SK-N-SH treated with all-trans-retinoic acid at 6 μM for 48 hours (cell line): ENCODE measurements around the gene FAM110A.

Experiments
- ATAC-seq: fragments of 200-7000 bp; cut with Tn5 transposase; 3 replicates; pipeline ENCODE4 v1.9.1; 2020; ENCODE audit warnings: mild to moderate bottlenecking, moderate library complexity
- ARNTL ChIP-seq: fragments of 450-650 bp; formaldehyde crosslinking; IDR thresholded peaks from 2 replicates; pipeline ENCODE4 v1.5.0; 2020; ENCODE audit warnings: low read depth, mild to moderate bottlenecking, moderate library complexity, borderline replicate concordance
- ESRRG ChIP-seq: fragments of 250-450 bp; sonication (Bioruptor Pico); IDR thresholded peaks from 2 replicates; pipeline ENCODE4 v1.6.1; 2021; ENCODE audit warnings: mild to moderate bottlenecking
- OSR1 ChIP-seq: fragments of 250-450 bp; sonication (Bioruptor Pico); IDR thresholded peaks from 2 replicates; pipeline ENCODE4 v1.8.0; 2022; ENCODE audit warnings: moderate library complexity, mild to moderate bottlenecking, inconsistent platforms
- PPARA ChIP-seq: fragments of 250-450 bp; sonication (Bioruptor Pico); IDR thresholded peaks from 2 replicates; pipeline ENCODE4 v1.5.0; 2020; ENCODE audit warnings: mild to moderate bottlenecking, borderline replicate concordance
- RARB ChIP-seq: fragments of 250-450 bp; sonication (Bioruptor Pico); IDR thresholded peaks from 2 replicates; pipeline ENCODE4 v1.8.0; 2021; ENCODE audit warnings: mild to moderate bottlenecking, moderate library complexity
- SNAI2 ChIP-seq: fragments of 250-450 bp; sonication (Bioruptor Pico); IDR thresholded peaks from 2 replicates; pipeline ENCODE4 v1.5.0; 2020; ENCODE audit warnings: mild to moderate bottlenecking, moderate library complexity
- TCF4 ChIP-seq: fragments of 250-450 bp; sonication (Bioruptor Pico); IDR thresholded peaks from 2 replicates; pipeline ENCODE4 v1.8.0; 2021; ENCODE audit warnings: mild to moderate bottlenecking, moderate library complexity, borderline replicate concordance
- TOX ChIP-seq: fragments of 250-450 bp; sonication (Bioruptor Pico); IDR thresholded peaks from 2 replicates; pipeline ENCODE4 v1.8.0; 2021; ENCODE audit warnings: mild to moderate bottlenecking, moderate library complexity, borderline replicate concordance
- ZC3H10 ChIP-seq: fragments of 250-450 bp; sonication (Bioruptor Pico); IDR thresholded peaks from 2 replicates; pipeline ENCODE4 v1.5.1; 2021; ENCODE audit warnings: mild to moderate bottlenecking, moderate library complexity
- ZFP3 ChIP-seq: fragments of 250-450 bp; sonication (Bioruptor Pico); IDR thresholded peaks from 2 replicates; pipeline ENCODE4 v1.5.0; 2020; ENCODE audit warnings: mild to moderate bottlenecking, moderate library complexity
- ZNF565 ChIP-seq: fragments of 450-650 bp; formaldehyde crosslinking; conservative IDR thresholded peaks from 2 replicates; pipeline ENCODE4 v1.5.0; 2020; ENCODE audit warnings: low read depth, mild to moderate bottlenecking, moderate library complexity
- ZNF70 ChIP-seq: fragments of 450-650 bp; formaldehyde crosslinking; IDR thresholded peaks from 2 replicates; pipeline ENCODE4 v1.5.0; 2020; ENCODE audit warnings: mild to moderate bottlenecking, moderate library complexity
- ZNF8 ChIP-seq: fragments of 450-650 bp; formaldehyde crosslinking; IDR thresholded peaks from 2 replicates; pipeline ENCODE4 v1.5.0; 2020; ENCODE audit warnings: mild to moderate bottlenecking, moderate library complexity
- TF ChIP-seq, protein P1 (sequence below): fragments of 250-450 bp; sonication (Bioruptor Pico); IDR thresholded peaks from 2 replicates; pipeline ENCODE4 v1.5.1; 2021; ENCODE audit warnings: mild to moderate bottlenecking, moderate library complexity
- TF ChIP-seq, protein P2 (sequence below): fragments of 250-450 bp; sonication (Bioruptor Pico); IDR thresholded peaks from 2 replicates; pipeline ENCODE4 v1.5.1; 2020; ENCODE audit warnings: low read depth, mild to moderate bottlenecking, moderate library complexity
- TF ChIP-seq, protein P3 (sequence below): fragments of 250-450 bp; sonication (Bioruptor Pico); IDR thresholded peaks from 2 replicates; pipeline ENCODE4 v1.5.0; 2020; ENCODE audit warnings: mild to moderate bottlenecking, moderate library complexity
- TF ChIP-seq, protein P4 (sequence below): fragments of 250-450 bp; sonication (Bioruptor Pico); IDR thresholded peaks from 2 replicates; pipeline ENCODE4 v1.8.0; 2021; ENCODE audit warnings: low read depth, mild to moderate bottlenecking, moderate library complexity, borderline replicate concordance
- TF ChIP-seq, protein P5 (sequence below): fragments of 250-450 bp; sonication (Bioruptor Pico); IDR thresholded peaks from 2 replicates; pipeline ENCODE4 v1.8.0; 2020; ENCODE audit warnings: mild to moderate bottlenecking, moderate library complexity, borderline replicate concordance

The FAM110A gene

DNA sequence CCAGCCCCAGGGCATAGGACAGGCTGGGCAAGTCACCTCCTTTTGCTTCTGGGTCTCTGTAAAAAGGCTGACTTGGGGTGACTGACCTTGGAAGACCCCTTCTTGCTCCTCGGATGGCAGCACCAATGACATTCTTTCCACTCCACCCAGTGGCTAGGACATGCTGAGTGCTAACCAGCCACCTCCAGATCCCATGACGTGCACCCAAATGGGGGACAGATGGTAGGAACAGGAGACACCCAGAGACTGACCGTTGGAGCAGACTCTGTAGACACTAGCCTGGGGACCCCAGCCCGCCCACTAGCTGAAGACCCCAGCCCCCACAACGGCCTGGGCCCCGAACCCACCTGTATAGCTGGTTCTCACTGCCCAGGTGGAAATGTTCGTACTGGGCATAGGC is 44.3 kb downstream of the FAM110A start (continued):
- TF ChIP-seq SNAI2 (CRISPR knock-in tag) = no peak
- TF ChIP-seq ARNTL (CRISPR knock-in tag) = no peak
- TF ChIP-seq, protein P1, sequence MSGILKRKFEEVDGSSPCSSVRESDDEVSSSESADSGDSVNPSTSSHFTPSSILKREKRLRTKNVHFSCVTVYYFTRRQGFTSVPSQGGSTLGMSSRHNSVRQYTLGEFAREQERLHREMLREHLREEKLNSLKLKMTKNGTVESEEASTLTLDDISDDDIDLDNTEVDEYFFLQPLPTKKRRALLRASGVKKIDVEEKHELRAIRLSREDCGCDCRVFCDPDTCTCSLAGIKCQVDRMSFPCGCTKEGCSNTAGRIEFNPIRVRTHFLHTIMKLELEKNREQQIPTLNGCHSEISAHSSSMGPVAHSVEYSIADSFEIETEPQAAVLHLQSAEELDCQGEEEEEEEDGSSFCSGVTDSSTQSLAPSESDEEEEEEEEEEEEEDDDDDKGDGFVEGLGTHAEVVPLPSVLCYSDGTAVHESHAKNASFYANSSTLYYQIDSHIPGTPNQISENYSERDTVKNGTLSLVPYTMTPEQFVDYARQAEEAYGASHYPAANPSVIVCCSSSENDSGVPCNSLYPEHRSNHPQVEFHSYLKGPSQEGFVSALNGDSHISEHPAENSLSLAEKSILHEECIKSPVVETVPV (CRISPR knock-in tag) = no peak
- no peak for TF ChIP-seq RARB (CRISPR knock-in tag)
- no peak for TF ChIP-seq OSR1 (CRISPR knock-in tag)
- TF ChIP-seq, protein P2, sequence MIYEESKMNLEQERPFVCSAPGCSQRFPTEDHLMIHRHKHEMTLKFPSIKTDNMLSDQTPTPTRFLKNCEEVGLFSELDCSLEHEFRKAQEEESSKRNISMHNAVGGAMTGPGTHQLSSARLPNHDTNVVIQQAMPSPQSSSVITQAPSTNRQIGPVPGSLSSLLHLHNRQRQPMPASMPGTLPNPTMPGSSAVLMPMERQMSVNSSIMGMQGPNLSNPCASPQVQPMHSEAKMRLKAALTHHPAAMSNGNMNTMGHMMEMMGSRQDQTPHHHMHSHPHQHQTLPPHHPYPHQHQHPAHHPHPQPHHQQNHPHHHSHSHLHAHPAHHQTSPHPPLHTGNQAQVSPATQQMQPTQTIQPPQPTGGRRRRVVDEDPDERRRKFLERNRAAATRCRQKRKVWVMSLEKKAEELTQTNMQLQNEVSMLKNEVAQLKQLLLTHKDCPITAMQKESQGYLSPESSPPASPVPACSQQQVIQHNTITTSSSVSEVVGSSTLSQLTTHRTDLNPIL = no peak
- TF ChIP-seq ZNF565 = no peak
- TF ChIP-seq TCF4 (CRISPR knock-in tag) = no peak

DNA sequence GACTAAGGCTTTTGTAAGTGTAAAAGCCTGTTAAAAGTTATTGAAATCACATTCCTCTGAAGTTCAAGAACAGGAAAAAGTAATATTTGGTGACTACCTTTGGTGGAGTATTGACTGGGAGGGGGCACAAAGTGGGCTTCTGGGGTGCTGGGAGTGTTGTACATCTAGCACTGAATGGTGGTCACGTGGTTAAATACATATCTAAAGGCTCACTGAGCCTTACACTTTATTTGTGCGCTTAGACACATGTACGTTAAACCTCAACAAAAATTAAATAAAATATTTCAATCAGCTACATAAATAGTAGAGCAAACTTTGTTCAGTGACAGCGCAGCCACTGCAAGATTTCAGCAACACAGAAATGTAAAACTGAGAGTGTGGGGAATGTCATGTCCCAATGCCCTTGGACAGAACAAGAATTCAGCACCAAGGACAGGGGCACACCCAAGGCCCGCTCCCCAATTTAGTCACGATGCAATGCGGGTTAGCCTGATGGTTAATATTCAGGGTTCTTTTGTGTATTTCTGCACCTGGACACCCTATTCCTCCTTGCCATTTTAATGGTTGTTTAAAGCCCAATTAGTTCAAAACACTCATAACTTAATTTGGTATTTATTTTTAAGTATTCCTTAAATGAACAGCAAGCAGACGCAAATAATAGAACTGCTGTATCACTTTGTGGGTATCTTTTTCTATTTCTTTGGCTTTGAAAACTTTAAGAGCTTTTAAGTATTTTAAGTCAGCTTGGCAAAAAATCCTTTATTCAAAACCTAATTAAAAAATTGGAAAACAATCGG is 45.2 kb downstream of the FAM110A start:
- no peak for TF ChIP-seq RARB (CRISPR knock-in tag)
- TF ChIP-seq ZFP3 (CRISPR knock-in tag) = no peak
- TF ChIP-seq, protein P3, sequence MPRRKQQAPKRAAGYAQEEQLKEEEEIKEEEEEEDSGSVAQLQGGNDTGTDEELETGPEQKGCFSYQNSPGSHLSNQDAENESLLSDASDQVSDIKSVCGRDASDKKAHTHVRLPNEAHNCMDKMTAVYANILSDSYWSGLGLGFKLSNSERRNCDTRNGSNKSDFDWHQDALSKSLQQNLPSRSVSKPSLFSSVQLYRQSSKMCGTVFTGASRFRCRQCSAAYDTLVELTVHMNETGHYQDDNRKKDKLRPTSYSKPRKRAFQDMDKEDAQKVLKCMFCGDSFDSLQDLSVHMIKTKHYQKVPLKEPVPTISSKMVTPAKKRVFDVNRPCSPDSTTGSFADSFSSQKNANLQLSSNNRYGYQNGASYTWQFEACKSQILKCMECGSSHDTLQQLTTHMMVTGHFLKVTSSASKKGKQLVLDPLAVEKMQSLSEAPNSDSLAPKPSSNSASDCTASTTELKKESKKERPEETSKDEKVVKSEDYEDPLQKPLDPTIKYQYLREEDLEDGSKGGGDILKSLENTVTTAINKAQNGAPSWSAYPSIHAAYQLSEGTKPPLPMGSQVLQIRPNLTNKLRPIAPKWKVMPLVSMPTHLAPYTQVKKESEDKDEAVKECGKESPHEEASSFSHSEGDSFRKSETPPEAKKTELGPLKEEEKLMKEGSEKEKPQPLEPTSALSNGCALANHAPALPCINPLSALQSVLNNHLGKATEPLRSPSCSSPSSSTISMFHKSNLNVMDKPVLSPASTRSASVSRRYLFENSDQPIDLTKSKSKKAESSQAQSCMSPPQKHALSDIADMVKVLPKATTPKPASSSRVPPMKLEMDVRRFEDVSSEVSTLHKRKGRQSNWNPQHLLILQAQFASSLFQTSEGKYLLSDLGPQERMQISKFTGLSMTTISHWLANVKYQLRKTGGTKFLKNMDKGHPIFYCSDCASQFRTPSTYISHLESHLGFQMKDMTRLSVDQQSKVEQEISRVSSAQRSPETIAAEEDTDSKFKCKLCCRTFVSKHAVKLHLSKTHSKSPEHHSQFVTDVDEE (CRISPR knock-in tag) = no peak
- TF ChIP-seq, protein P4, sequence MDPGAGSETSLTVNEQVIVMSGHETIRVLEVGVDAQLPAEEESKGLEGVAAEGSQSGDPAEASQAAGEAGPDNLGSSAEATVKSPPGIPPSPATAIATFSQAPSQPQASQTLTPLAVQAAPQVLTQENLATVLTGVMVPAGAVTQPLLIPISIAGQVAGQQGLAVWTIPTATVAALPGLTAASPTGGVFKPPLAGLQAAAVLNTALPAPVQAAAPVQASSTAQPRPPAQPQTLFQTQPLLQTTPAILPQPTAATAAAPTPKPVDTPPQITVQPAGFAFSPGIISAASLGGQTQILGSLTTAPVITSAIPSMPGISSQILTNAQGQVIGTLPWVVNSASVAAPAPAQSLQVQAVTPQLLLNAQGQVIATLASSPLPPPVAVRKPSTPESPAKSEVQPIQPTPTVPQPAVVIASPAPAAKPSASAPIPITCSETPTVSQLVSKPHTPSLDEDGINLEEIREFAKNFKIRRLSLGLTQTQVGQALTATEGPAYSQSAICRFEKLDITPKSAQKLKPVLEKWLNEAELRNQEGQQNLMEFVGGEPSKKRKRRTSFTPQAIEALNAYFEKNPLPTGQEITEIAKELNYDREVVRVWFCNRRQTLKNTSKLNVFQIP = no peak
- no peak for TF ChIP-seq ESRRG (CRISPR knock-in tag)
- TF ChIP-seq ZC3H10 (CRISPR knock-in tag) = no peak
- TF ChIP-seq, protein P5, sequence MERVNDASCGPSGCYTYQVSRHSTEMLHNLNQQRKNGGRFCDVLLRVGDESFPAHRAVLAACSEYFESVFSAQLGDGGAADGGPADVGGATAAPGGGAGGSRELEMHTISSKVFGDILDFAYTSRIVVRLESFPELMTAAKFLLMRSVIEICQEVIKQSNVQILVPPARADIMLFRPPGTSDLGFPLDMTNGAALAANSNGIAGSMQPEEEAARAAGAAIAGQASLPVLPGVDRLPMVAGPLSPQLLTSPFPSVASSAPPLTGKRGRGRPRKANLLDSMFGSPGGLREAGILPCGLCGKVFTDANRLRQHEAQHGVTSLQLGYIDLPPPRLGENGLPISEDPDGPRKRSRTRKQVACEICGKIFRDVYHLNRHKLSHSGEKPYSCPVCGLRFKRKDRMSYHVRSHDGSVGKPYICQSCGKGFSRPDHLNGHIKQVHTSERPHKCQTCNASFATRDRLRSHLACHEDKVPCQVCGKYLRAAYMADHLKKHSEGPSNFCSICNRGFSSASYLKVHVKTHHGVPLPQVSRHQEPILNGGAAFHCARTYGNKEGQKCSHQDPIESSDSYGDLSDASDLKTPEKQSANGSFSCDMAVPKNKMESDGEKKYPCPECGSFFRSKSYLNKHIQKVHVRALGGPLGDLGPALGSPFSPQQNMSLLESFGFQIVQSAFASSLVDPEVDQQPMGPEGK (CRISPR knock-in tag) = no peak
- no peak for TF ChIP-seq PPARA (CRISPR knock-in tag)
- ATAC-seq = no peak

DNA sequence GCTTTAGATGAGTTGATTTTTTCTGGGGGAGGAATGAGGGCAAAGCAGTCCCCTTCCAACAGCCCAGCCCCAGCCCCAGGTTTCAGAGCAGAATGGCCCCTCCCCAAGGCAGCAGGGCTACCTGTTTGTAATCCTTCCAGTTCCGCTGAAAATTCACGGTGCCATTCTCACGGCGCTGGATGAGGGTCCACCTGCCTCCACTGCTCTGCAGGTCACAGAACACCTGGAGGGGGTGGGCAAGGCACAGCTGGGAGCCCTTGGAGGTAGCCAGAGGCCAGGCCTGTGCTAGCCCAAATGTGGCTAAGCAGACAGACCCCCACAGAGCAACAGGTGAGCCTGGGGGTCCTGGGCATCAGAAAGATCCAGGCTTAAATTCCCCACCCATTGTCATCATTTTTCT is 46.1 kb downstream of the FAM110A start:
- TF ChIP-seq ZNF8 (CRISPR knock-in tag) = no peak
- no peak for TF ChIP-seq ZNF565
- no peak for ATAC-seq

DNA sequence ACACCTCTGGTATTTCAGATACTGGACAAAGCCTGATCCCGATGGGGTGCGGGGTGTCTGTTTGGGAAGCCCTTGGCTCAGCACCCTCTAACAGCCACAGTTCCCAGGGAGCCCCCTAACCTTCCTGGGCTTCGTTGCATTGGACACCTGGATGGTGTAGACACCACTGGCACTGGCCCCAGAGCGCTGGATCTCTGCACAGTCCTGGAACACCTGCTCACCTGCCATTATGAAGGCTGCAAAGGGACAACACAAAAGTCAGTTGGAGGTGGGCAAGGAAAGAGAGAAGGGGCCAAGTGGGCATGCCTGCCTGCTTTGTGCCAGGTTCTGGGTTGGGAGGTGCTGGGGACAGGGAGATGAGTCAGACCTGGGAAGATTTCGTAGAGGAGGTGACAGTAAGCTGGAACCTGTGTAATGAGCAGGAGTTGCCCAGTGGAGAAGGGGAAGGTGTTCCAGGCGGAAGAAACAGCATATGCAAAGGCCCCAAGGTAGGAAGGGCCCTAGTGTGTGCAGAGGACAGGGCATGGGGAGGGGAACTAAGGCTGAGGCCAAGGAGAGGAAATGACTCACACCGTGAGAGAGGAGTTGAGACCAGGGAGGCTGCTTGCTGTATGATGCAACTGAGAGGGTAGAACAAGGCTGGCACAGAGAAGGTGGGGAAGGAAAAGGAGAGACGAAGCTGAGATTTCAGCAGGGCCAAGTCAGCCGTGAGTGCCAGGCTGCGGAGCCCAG is 47.7 kb downstream of the FAM110A start:
- peak; percentile 74 for ATAC-seq
- TF ChIP-seq, protein P5 (CRISPR knock-in tag) = no peak
- no peak for TF ChIP-seq RARB (CRISPR knock-in tag)
- TF ChIP-seq, protein P4 = no peak
- no peak for TF ChIP-seq ZFP3 (CRISPR knock-in tag)
- no peak for TF ChIP-seq ZNF8 (CRISPR knock-in tag)
- TF ChIP-seq, protein P1 (CRISPR knock-in tag) = no peak
- no peak for TF ChIP-seq PPARA (CRISPR knock-in tag)
- TF ChIP-seq ZNF70 (CRISPR knock-in tag) = no peak
- TF ChIP-seq TCF4 (CRISPR knock-in tag) = no peak
- no peak for TF ChIP-seq ZNF565
- TF ChIP-seq ARNTL (CRISPR knock-in tag) = no peak
- TF ChIP-seq TOX (CRISPR knock-in tag) = no peak
